Right lobe of liver (tissue), 6 donors: ENCODE measurements around the gene ZNF275. TPM values are rescaled to one million over a fixed set of nuclear protein-coding genes. Genes with fewer than 3 reads are reported as not detected.

Experiments
- ATAC-seq, 4 donors: fragments of 200-7000 bp; cut with Tn5 transposase; one replicate each; pipeline ENCODE4 v1.9.1; 2020; ENCODE audit warnings: mild to moderate bottlenecking in 4 of 4, moderate library complexity in 4 of 4
- DNase-seq, 3 donors: peaks; one replicate each; pipeline ENCODE4 v3.0.0-alpha.2; 2020
- H3K27ac ChIP-seq, 3 donors: fragments of 200-600 bp; one replicate each; pipeline ENCODE4 v1.8.0; 2022
- H3K27me3 ChIP-seq, 2 donors: fragments of 200-600 bp; one replicate each; pipeline ENCODE4 v1.8.0; 2022
- H3K36me3 ChIP-seq, 4 donors: fragments of 200-600 bp; sonication (generic) in 1 of 4; one replicate each; pipeline versions ENCODE4 v1.5.1 to v1.8.0; 2017 to 2022; ENCODE audit warnings: control low read depth in 1 of 4
- H3K4me1 ChIP-seq, 4 donors: fragments of 200-600 bp; sonication (generic) in 1 of 4; one replicate each; pipeline versions ENCODE4 v1.5.1 to v1.8.0; 2017 to 2022; ENCODE audit warnings: control low read depth in 1 of 4
- H3K4me3 ChIP-seq, 3 donors: fragments of 200-600 bp; one replicate each; pipeline ENCODE4 v1.8.0; 2022
- H3K9me3 ChIP-seq, 4 donors: fragments of 200-600 bp; sonication (generic) in 1 of 4; one replicate each; pipeline versions ENCODE4 v1.5.1 to v1.8.0; 2017 to 2022; ENCODE audit warnings: control low read depth in 1 of 4
- CTCF ChIP-seq, 4 donors: fragments of 200-600 bp in 3 of 4; fragments of 450-650 bp in 1 of 4; IDR thresholded peaks; one replicate each; pipeline versions ENCODE4 v1.5.1 to v1.8.0; 2016 to 2022; ENCODE audit warnings: antibody characterized with exemption in 4 of 4, mild to moderate bottlenecking in 2 of 4
- POLR2A ChIP-seq: fragments of 450-650 bp; IDR thresholded peaks from one replicate; pipeline ENCODE4 v1.6.1; 2017; ENCODE audit warnings: antibody characterized with exemption, mild to moderate bottlenecking
- WGBS: methylation state at CpG from one replicate; pipeline ENCODE4 v1.1.6; 2018; ENCODE audit warnings: low coverage, low lambda C conversion rate; ENCODE audit not compliant: insufficient coverage; ENCODE audit errors: missing lambda C conversion rate; 5-methylcytosine and 5-hydroxymethylcytosine counted together
- intact Hi-C, 2 donors: fragments of 100-400 bp; cut with DNase I; formaldehyde crosslinking; loops; one replicate each; pipeline versions ENCODE4 v1.11.2 to v1.14.1; 2022
- total RNA-seq, 6 experiments: library from RNA; depleted of rRNA in 2 of 6; stranded (reverse); fragments of >200 nt in 2 of 6; fragmentation: NEBNext Ultra II Directional in 3 of 6; extraction: Animal tissue kit (Norgen Biotek cat#: 25700) in 3 of 6; gene quantifications; one replicate each; pipeline versions ENCODE4 v1.1.0 to v1.2.4, GENCODE V29; 2016 to 2023
- donor health status: DM: no; HTN: yes; CAD: no.
- donor health status: DM: no; HTN: no; CAD: no.
- donor health status: DM: no; HTN: no; CAD: no.
- donor health status: DM: no; HTN: yes; CAD: no.
- donor health status: DM: no; HTN: yes; CAD: no.

ZNF275 gene
- total RNA-seq, 6 experiments from 2014 or later = 8.1 to 12.0 (median 10.3) TPM

GRCh38 chrX:153396320-153397195 lies 62.6 kb downstream of the ZNF275 start:
- H3K27ac ChIP-seq = no peak overlapping the region
- intact Hi-C loops = no loop called here
- no peaks in the 10 kb centered on the region for H3K9me3 ChIP-seq
- WGBS = no CpG with 5 or more reads among the region's 26 CpGs
- no peaks in the 10 kb centered on the region for H3K36me3 ChIP-seq
- H3K27me3 ChIP-seq = no peaks in the 10 kb centered on the region
- TF ChIP-seq CTCF (IDR thresholded peaks at IDR 0.05) (no peak), POLR2A (no peak)
- no peaks in the 10 kb centered on the region for H3K4me1 ChIP-seq
- ATAC-seq (no peak), DNase-seq (no peak)
- no peak overlapping the region for H3K4me3 ChIP-seq

GRCh38 chrX:153397256-153397960 lies 63.5 kb downstream of the ZNF275 start:
- intact Hi-C loops = no loop called here
- Histone ChIP-seq H3K4me1 (no peaks in the 10 kb centered on the region), H3K4me3 (no peak overlapping the region), H3K9me3 (no peaks in the 10 kb centered on the region), H3K36me3 (no peaks in the 10 kb centered on the region), H3K27me3 (no peaks in the 10 kb centered on the region), H3K27ac (no peak overlapping the region)
- ATAC-seq (no peak), DNase-seq (no peak)
- WGBS = 89% methylated on average over 5 of the region's 27 CpGs
- TF ChIP-seq CTCF (IDR thresholded peaks at IDR 0.05) (no peak), POLR2A (no peak)

- DNase-seq (no peak), ATAC-seq (no peak)
- Histone ChIP-seq H3K4me3 (no peak overlapping the region), H3K27ac (no peak overlapping the region), H3K9me3 (no peaks in the 10 kb centered on the region), H3K36me3 (no peaks in the 10 kb centered on the region), H3K27me3 (no peaks in the 10 kb centered on the region), H3K4me1 (no peaks in the 10 kb centered on the region)
- TF ChIP-seq CTCF (IDR thresholded peaks at IDR 0.05) (no peak), POLR2A (no peak)
- intact Hi-C loops = no loop called here
- 83% methylated on average over 3 of the region's 17 CpGs for WGBS
These were observed 64.5 kb downstream of the ZNF275 start for GRCh38 chrX:153398275-153398960.

GRCh38 chrX:153400146-153401132 lies 66.5 kb downstream of the ZNF275 start:
- 63% methylated on average over 20 of the region's 60 CpGs for WGBS
- peak in 3 of 4 donors; percentile 38 to 46 (median 40) for ATAC-seq
- H3K27me3 ChIP-seq = no peaks in the 10 kb centered on the region
- TF ChIP-seq POLR2A (no peak), CTCF (IDR thresholded peaks at IDR 0.05) (peak; percentile 41 to 43 (median 42))
- no peaks in the 10 kb centered on the region for H3K9me3 ChIP-seq
- H3K4me3 ChIP-seq = no peak overlapping the region
- no peak for DNase-seq
- H3K27ac ChIP-seq = no peak overlapping the region
- H3K4me1 ChIP-seq = no peaks in the 10 kb centered on the region
- no peaks in the 10 kb centered on the region for H3K36me3 ChIP-seq
- intact Hi-C loops = no loop called here
